Astrocyte of the spinal cord (primary cell): Measurements from ENCODE around the gene NKX6-1.
A peak's percentile ranks its signal among the peaks of the same experiment; 100 is the strongest.

Source experiments
- DNase-seq: peaks from one replicate; pipeline ENCODE4 v3.0.0; 2011; ENCODE audit warnings: low read depth, low spot score
- H3K4me3 ChIP-seq: 2 replicates; pipeline ENCODE4 v1.5.1; 2011; ENCODE audit warnings: low read depth, mild to moderate bottlenecking, low read length, moderate library complexity
- CTCF ChIP-seq: IDR thresholded peaks from 2 replicates; pipeline ENCODE4 v1.5.1; 2012; ENCODE audit warnings: low read depth, mild to moderate bottlenecking, low read length, inconsistent platforms
- in situ Hi-C: cut with HindIII; loops from 2 replicates; pipeline ENCODE4 v1.10.0; 2017; ENCODE audit warnings: low sequenced_read_pairs

The NKX6-1 gene

GRCh38 chr4:84496331-84496705 lies 2.8 kb downstream of the NKX6-1 start:
- no peak for TF ChIP-seq CTCF
- in situ Hi-C loops = no loop called here
- H3K4me3 ChIP-seq = peak overlapping the region; percentile 61
- peak; percentile 38 for DNase-seq

GRCh38 chr4:84495794-84496261 lies 3.3 kb downstream of the NKX6-1 start:
- H3K4me3 ChIP-seq = peak overlapping the region; percentile 61
- TF ChIP-seq CTCF = no peak
- in situ Hi-C loops = no loop called here
- peak; percentile 30 for DNase-seq

GRCh38 chr4:84495118-84495793 lies 3.8 kb downstream of the NKX6-1 start:
- in situ Hi-C loops = no loop called here
- DNase-seq = peak; percentile 35
- peak overlapping the region; percentile 61 for H3K4me3 ChIP-seq
- TF ChIP-seq CTCF = no peak

- DNase-seq = no peak
- in situ Hi-C loops = no loop called here
- no peak overlapping the region for H3K4me3 ChIP-seq
- no peak for TF ChIP-seq CTCF
Observed at GRCh38 chr4:84494531-84494930, 4.6 kb downstream of the NKX6-1 start.

- H3K4me3 ChIP-seq = no peak overlapping the region
- peak; percentile 39 for DNase-seq
- in situ Hi-C loops = no loop called here
- no peak for TF ChIP-seq CTCF
Observed at GRCh38 chr4:84494076-84494475, 5.0 kb downstream of the NKX6-1 start.

- in situ Hi-C loops = no loop called here
- TF ChIP-seq CTCF = peak; percentile 18
- H3K4me3 ChIP-seq = no peak overlapping the region
Observed at GRCh38 chr4:84493092-84493850, 5.8 kb downstream of the NKX6-1 start.

More at GRCh38 chr4:84493092-84493850, 5.8 kb downstream of the NKX6-1 start:
- peak; percentile 37 for DNase-seq
